Fibroblast of pulmonary artery (primary cell): ENCODE results near the gene PRR9.
A peak's percentile ranks its signal among the peaks of the same experiment; 100 is the strongest.
"Not testable (repeated sequence)": the region's sequence is repeated elsewhere in the genome, so short reads cannot be mapped to it uniquely, and the experiment has no call there.

Experiments
- DNase-seq: peaks from one replicate; pipeline ENCODE4 v3.0.0-alpha.2; 2010; ENCODE audit warnings: low read depth
- H3K4me3 ChIP-seq: replicated peaks from 2 replicates; pipeline ENCODE4 v1.5.1; 2011; ENCODE audit warnings: low read depth, mild to moderate bottlenecking, control low read depth, low read length, moderate library complexity
- CTCF ChIP-seq: IDR thresholded peaks from 2 replicates; pipeline ENCODE4 v1.5.1; 2011; ENCODE audit warnings: mild to moderate bottlenecking, control low read depth, low read length, inconsistent platforms; ENCODE audit errors: missing control alignments

Gene PRR9

GRCh38 chr1:153212201-153212600, 5.2 kb upstream of the PRR9 start:
- H3K4me3 ChIP-seq = no peak overlapping the region
- DNase-seq = no peak
- TF ChIP-seq CTCF = no peak

GRCh38 chr1:153213519-153213918, 3.9 kb upstream of the PRR9 start:
- DNase-seq = no peak
- no peak overlapping the region for H3K4me3 ChIP-seq
- TF ChIP-seq CTCF = no peak

- DNase-seq = no peak
- TF ChIP-seq CTCF = no peak
- no peak overlapping the region for H3K4me3 ChIP-seq
Measured at GRCh38 chr1:153217744-153218416, 496 bp downstream of the PRR9 start.

GRCh38 chr1:153220606-153221303, 3.4 kb downstream of the PRR9 start:
- H3K4me3 ChIP-seq = no peak overlapping the region
- DNase-seq = no peak
- no peak for TF ChIP-seq CTCF

GRCh38 chr1:153223040-153223891, 5.9 kb downstream of the PRR9 start:
- TF ChIP-seq CTCF = peak; percentile 58
- H3K4me3 ChIP-seq = not testable (repeated sequence)
- peak; percentile 60 for DNase-seq

- DNase-seq = no peak
- H3K4me3 ChIP-seq = no peak overlapping the region
- no peak for TF ChIP-seq CTCF
Measured at GRCh38 chr1:153227810-153228209, 10.4 kb downstream of the PRR9 start.
